Chondrocyte (in vitro differentiated cells): ENCODE measurements around the gene MFSD12. TPM values are rescaled to one million over a fixed set of nuclear protein-coding genes. Genes with fewer than 3 reads are reported as not detected.

ENCODE experiments used
- DNase-seq: peaks from one replicate; pipeline ENCODE4 v3.0.0; 2021; ENCODE audit warnings: mixed read lengths, low spot score
- H3K27ac Mint-ChIP-seq: one replicate; pipeline ENCODE4 v1.8.0; 2021; ENCODE audit warnings: mild to moderate bottlenecking, moderate library complexity, mixed read lengths; ENCODE audit not compliant: unreplicated experiment
- H3K27me3 Mint-ChIP-seq: 2 replicates; pipeline ENCODE4 v1.8.0; 2021; ENCODE audit warnings: low read depth, mixed read lengths
- H3K36me3 Mint-ChIP-seq: 2 replicates; pipeline ENCODE4 v1.8.0; 2021; ENCODE audit warnings: low read depth, mixed read lengths
- H3K4me1 Mint-ChIP-seq: 2 replicates; pipeline ENCODE4 v1.8.0; 2021; ENCODE audit warnings: low read depth, mild to moderate bottlenecking, mixed read lengths
- H3K4me3 Mint-ChIP-seq: one replicate; pipeline ENCODE4 v1.8.0; 2021; ENCODE audit warnings: mild to moderate bottlenecking, moderate library complexity, mixed read lengths; ENCODE audit not compliant: unreplicated experiment
- H3K9me3 Mint-ChIP-seq: 2 replicates; pipeline ENCODE4 v1.8.0; 2021; ENCODE audit warnings: low read depth, mixed read lengths
- total RNA-seq: library from RNA; stranded (reverse); gene quantifications from 3 replicates; pipeline ENCODE4 v1.2.1, GENCODE V29; 2021
- TF ChIP-seq, protein P1 (sequence below): fragments of 200-600 bp; sonication (generic); IDR thresholded peaks from 2 replicates; pipeline ENCODE4 v1.5.0; 2021; ENCODE audit warnings: antibody characterized with exemption, mild to moderate bottlenecking, moderate library complexity

Gene MFSD12
- total RNA-seq, 1 donor from 2014 or later, result 98.4 TPM

DNA sequence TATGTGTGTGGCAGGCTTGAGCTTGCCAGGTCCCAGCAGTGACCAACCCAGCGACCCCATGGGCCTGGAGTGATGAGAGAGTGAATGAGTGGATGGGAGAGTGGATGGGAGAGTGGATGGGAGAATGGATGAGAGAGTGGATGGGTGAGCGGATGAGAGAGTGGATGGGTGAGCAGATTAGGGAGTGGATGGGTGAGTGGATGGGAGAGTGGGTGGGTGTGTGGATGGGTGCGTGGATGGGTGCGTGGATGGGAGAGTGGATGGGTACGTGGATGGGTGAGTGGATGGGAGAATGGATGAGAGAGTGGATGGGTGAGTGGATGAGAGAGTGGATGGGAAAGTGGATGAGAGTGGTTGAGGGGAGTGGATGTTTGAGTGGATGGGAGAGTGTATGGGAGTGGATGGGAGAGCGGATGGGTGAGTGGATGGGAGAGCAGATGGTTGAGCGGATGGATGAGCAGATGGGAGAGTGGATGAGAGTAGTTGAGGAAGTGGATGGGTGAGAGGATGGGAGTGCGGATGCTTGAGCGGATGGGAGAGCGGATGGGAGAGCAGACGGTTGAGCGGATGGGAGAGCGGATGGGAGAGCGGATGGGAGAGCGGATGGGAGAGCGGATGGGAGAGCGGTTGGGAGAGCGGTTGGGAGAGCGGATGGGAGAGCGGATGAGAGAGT is 28.7 kb downstream of the MFSD12 start:
- Mint-ChIP-seq H3K36me3 (peaks cover 18% of the 10 kb centered on the region), H3K4me3 (no peak overlapping the region)

GRCh38 chr19:3528080-3528479 is 29.3 kb downstream of the MFSD12 start:
- Mint-ChIP-seq H3K4me3 (no peak overlapping the region), H3K36me3 (peaks cover 16% of the 10 kb centered on the region), H3K9me3 (no peaks in the 10 kb centered on the region)

More for the DNA sequence above, 28.7 kb downstream of the MFSD12 start:
- TF ChIP-seq, protein P1, sequence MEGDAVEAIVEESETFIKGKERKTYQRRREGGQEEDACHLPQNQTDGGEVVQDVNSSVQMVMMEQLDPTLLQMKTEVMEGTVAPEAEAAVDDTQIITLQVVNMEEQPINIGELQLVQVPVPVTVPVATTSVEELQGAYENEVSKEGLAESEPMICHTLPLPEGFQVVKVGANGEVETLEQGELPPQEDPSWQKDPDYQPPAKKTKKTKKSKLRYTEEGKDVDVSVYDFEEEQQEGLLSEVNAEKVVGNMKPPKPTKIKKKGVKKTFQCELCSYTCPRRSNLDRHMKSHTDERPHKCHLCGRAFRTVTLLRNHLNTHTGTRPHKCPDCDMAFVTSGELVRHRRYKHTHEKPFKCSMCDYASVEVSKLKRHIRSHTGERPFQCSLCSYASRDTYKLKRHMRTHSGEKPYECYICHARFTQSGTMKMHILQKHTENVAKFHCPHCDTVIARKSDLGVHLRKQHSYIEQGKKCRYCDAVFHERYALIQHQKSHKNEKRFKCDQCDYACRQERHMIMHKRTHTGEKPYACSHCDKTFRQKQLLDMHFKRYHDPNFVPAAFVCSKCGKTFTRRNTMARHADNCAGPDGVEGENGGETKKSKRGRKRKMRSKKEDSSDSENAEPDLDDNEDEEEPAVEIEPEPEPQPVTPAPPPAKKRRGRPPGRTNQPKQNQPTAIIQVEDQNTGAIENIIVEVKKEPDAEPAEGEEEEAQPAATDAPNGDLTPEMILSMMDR, result no peak
- no peaks in the 10 kb centered on the region for H3K4me1 Mint-ChIP-seq
- H3K9me3 Mint-ChIP-seq, result no peaks in the 10 kb centered on the region
- no peak overlapping the region for H3K27ac Mint-ChIP-seq
- no peak for DNase-seq
- no peaks in the 10 kb centered on the region for H3K27me3 Mint-ChIP-seq

GRCh38 chr19:3527238-3527910 is 30.0 kb downstream of the MFSD12 start:
- Mint-ChIP-seq H3K27me3 (no peaks in the 10 kb centered on the region), H3K9me3 (no peaks in the 10 kb centered on the region), H3K36me3 (peaks cover 14% of the 10 kb centered on the region), H3K27ac (no peak overlapping the region), H3K4me3 (no peak overlapping the region), H3K4me1 (no peaks in the 10 kb centered on the region)
- TF ChIP-seq, protein P1, result no peak
- no peak for DNase-seq

More at GRCh38 chr19:3528080-3528479, 29.3 kb downstream of the MFSD12 start:
- DNase-seq, result no peak
- Mint-ChIP-seq H3K27me3 (no peaks in the 10 kb centered on the region), H3K27ac (no peak overlapping the region), H3K4me1 (no peaks in the 10 kb centered on the region)
- TF ChIP-seq, protein P1, result no peak

DNA sequence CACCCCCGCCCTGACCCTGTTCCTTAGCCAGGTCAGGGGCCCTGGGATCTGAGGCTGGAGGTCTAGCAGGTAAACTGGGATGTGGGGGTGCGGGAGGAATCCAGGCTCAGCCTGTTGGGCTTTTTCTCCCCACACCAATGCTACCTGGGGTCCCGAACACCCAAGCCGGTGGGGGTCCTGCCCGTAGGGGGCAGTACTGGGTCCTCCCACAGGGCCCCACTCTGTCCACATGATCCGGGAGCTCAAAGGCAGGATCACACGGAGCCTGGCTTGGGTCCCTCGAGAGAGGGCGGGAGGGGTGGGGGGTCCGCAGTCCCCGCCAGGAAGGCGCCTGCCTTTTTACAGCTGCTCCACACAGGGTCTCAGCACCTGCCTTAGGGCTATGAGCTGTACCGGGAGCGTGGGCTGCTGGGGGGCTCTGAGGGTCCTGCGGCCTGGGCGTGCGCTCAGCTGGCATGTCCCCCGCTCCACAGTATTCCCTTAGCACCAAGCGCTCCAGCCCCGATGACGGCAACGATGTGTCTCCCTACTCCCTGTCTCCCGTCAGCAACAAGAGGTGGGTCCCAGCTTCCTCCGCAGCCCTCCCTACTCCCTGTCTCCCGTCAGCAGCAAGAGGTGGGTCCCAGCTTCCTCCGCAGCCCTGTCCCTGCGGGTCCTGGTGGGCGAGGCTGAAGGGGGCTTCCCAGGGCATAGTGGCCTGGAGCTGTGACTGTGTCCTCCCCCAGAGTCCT is 30.7 kb downstream of the MFSD12 start:
- no peaks in the 10 kb centered on the region for H3K4me1 Mint-ChIP-seq
- H3K9me3 Mint-ChIP-seq, result no peaks in the 10 kb centered on the region
- H3K27me3 Mint-ChIP-seq, result no peaks in the 10 kb centered on the region
- H3K4me3 Mint-ChIP-seq, result no peak overlapping the region
- no peak for DNase-seq
- TF ChIP-seq, protein P1, result peak; percentile 52
- H3K27ac Mint-ChIP-seq, result no peak overlapping the region
- H3K36me3 Mint-ChIP-seq, result peaks cover 14% of the 10 kb centered on the region

DNA sequence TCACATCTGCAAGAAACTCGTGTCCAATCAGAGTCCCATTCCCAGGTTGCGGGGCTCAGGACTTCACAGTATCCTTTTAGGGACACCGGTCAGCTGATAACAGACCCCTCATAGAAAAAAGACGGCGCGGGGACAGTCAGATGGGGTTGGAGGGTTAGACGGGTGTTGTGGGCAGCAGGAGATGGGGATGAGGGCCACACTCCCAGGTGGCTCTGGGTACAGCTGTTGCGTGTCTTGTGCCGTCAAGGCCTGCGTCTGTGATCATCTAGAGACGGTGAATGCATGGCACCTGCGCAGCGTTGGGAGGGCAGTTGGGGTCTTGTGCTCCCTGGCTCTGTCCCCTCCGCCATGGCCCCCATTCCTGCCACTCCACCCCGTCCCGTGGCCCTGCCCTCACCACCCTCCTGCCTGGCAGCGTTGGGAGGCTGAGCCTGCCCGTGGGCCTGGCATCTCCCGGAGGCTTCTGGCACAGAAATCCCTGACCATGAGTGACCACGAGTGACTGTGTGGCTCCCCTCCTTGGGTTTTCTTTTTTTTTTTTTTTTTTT is 32.4 kb downstream of the MFSD12 start:
- H3K36me3 Mint-ChIP-seq, result peaks cover 9% of the 10 kb centered on the region
- H3K27ac Mint-ChIP-seq, result no peak overlapping the region
- H3K4me1 Mint-ChIP-seq, result peaks cover 4% of the 10 kb centered on the region
- TF ChIP-seq, protein P1, result no peak
- no peak for DNase-seq
- no peaks in the 10 kb centered on the region for H3K27me3 Mint-ChIP-seq
- no peaks in the 10 kb centered on the region for H3K9me3 Mint-ChIP-seq
- H3K4me3 Mint-ChIP-seq, result no peak overlapping the region
